HG02970 (cell line): ENCODE data around the gene SH3RF1.

ENCODE experiments used
- ATAC-seq: cut with Tn5 transposase; IDR thresholded peaks from one replicate; pipeline ENCODE4 v1.9.1; 2021; ENCODE audit warnings: mild to moderate bottlenecking, moderate library complexity, moderate number of reproducible peaks; ENCODE audit not compliant: unreplicated experiment, low FRiP score

SH3RF1 gene

GRCh38 chr4:169114341-169114974 lies 156.3 kb downstream of the SH3RF1 start:
- no peak for ATAC-seq

DNA sequence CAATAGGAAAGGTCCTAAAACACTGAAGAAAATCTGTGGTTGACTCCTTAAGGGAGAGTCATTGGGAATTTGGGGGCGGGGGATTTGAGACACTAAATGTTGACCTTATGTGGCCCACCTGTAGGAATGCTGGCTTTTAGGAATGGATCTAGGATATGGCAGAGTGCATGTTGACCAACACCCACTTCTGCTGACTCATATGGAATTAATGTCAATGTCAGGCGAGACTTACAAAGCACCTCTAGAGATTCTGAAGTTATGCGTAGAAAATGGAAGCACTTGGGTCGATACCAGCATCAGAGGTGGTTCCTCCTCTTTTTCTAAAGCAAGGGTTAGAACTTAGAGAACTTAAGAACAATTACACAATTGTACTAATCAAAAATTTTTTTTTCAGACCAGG lies 160.1 kb downstream of the SH3RF1 start:
- ATAC-seq: no peak

GRCh38 chr4:169109035-169109675 lies 161.6 kb downstream of the SH3RF1 start:
- ATAC-seq: no peak

DNA sequence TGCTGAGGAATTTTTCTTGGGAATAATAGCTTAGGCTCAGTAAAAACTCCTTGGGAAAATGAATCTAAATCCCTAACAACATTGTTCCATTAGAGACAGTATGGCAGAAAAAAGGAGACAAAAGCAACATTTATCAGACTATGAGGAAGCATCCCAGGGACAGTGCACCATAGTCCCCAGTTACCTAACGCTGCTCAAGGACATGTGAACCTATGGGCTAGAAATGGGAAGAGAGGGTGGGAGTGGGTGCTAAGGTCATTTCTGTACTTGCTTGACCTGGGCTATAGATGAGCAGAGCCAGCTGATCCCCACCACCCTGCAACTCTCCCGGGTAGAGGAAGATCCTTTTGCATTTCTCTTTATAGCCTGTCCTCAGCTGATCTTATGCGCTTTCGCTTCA lies 162.5 kb downstream of the SH3RF1 start:
- no peak for ATAC-seq

- no peak for ATAC-seq
Observed at GRCh38 chr4:169107528-169107927, 163.2 kb downstream of the SH3RF1 start.

DNA sequence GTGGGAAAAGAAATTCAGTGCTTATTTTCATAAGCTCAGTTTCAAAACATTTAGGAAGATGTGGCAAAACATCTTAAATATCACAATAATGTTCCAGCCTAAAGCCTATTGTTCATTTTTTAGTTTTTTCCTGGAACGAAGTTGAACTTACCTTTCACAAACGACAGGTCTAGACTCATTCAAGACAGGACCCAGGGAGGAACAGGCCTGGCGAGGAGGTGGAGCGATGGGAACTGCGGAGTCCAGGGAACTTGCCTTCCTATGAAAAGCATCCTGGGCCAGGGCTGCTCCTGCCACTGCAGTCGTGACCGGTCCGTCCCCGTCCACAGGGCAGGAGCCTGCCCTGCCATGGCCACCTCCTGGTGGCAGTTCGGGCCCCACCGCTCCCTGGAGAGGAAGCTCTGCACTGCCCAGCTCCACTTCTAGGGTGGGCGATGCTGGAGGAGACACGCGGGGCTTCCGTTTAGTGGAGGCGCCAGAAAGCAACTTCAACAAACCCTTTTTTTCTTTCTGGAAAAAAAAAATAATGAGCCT lies 164.0 kb downstream of the SH3RF1 start:
- ATAC-seq: no peak

- ATAC-seq: no peak
Observed at GRCh38 chr4:169105620-169106019, 165.1 kb downstream of the SH3RF1 start.

DNA sequence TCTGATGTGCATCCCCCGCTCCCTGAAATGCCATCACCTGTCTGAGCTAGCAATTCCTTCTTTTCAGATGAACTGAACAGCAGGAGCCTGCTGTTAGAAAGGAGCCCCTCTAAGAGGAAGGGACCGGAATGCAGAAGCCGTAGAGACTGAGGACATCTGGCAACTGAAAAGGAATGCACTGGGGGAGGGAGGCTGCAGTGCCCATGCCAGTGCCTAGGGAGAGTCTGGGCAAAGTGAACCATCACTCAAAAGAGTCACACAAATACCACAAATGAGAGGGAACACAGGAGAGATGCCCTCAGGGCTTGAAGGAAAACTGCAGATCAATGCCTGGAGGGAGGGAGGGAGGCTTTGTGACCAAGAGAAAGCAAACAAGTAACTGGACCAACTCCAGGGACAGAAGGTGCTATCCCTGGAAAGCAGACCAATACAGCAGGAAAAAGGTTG lies 166.8 kb downstream of the SH3RF1 start:
- no peak for ATAC-seq

DNA sequence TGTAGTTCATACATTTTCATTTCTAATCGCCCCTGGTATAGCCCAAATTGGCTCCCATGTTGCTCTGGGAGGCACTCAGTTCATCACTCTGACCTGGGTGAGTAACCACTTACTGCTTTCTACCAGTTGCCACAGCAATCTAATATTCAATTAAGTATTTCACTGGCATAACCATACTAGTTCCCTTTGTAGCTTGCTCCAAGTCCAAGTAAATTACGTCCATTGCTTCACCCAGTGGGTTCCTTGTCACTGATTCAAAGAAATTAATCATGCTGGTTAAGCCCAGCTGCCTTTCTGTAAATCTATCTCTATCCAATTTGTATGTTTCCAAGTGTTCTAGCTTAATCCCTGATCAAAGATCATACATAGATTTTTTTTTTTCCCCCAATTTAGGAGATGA lies 168.7 kb downstream of the SH3RF1 start:
- no peak for ATAC-seq

DNA sequence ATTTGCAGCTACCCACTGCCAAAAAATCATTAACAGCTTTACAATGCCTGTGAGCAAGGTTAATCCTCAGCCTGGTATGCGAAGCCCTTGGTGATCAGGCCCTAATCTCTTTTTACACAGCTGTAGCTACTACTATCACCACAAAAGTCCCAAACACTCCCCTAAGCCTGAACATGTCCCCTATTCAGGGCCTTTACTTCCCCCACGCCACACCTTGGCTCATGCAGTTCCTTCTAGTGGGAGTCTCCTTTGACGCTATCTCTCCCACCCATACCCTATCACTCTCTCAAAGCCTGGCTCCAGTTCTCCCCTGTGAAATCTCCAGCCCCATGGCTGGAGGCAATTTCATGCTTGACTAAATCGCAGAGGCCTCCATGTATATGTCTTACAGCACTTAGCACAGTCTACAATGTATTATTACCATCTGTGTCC lies 170.1 kb downstream of the SH3RF1 start:
- ATAC-seq: no peak

DNA sequence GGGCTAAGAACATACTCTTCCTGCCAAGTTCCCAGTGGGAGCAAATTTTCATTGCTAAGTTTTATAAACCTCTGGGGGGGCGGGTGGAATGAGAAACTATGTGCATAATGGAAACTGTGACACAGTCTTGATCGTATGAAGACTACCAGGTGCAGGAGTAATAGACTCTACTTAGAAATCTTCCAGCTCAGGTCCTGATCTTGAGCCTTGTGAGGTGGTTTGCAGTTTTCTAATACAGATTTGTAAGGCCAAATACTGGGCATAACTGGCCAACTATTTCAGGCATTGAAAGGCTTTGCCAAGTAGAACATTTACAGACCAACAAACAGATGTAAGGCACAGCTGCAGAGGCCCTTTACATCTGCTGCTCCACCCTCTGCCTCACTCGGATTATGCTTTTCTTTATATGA lies 171.0 kb downstream of the SH3RF1 start:
- peak; percentile 49 for ATAC-seq

DNA sequence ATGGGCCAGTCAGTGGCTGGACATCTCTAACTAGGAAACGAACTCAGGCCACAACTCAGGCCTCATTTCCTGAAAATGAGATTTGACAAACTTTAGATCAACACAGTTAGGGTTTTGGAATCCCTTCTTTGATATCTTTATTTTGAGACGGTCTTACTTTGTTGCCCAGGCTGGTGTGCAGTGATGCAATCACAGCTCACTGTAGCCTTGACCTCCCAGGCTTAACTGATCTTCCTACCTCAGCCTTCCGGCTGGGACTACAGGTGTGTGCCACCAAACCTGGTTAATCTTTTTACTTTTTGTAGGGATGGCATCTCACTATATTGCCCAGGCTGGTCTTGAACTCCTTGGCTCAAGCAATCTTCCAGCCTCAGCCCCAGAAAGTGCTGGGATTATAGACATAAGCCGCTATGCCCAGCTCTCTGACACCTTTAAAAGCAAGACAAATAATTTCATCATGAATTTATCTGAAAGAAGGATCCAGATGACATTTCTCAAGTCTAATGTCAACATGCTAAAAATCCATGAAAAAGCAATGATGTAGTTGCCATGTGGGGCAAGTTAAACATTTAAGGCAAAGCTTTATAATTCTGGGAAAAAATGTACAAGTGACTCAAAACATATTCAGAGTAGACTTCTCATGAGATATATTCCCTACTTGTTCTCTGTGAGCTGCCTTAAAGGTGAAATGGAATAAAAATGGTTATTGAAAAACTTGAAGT lies 171.6 kb downstream of the SH3RF1 start:
- no peak for ATAC-seq

- ATAC-seq: peak; percentile 36
Observed at GRCh38 chr4:169098532-169098931, 172.2 kb downstream of the SH3RF1 start.

- peak; percentile 47 for ATAC-seq
Observed at GRCh38 chr4:169098054-169098497, 172.7 kb downstream of the SH3RF1 start.

GRCh38 chr4:169096221-169096620 lies 174.5 kb downstream of the SH3RF1 start:
- no peak for ATAC-seq

- no peak for ATAC-seq
Observed at GRCh38 chr4:169094656-169095231, 176.0 kb downstream of the SH3RF1 start.

- ATAC-seq: no peak
Observed at GRCh38 chr4:169092889-169093522, 177.8 kb downstream of the SH3RF1 start.

- ATAC-seq: no peak
Observed at GRCh38 chr4:169090484-169091215, 180.1 kb downstream of the SH3RF1 start.

GRCh38 chr4:169089004-169089403 lies 181.8 kb downstream of the SH3RF1 start:
- ATAC-seq: no peak

DNA sequence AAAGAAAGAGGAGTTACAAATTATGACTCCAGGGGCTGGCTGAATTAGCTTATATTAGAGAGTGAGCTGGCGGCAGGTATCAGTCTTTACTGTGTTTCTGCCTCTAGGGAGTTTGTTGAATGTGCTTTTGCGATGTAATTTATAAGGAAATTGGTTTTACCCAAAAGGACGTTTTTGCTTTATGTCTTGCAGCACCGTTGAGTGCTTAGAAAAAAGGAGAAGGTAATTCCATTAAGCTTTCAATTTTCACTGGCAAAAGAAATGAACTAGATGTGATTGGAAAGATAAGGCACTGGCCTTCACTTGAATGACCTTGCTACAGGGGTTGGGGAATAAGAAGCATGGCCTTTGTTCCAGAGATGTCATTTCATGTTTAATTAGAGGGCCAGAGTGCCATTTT lies 185.8 kb downstream of the SH3RF1 start:
- ATAC-seq: no peak
